AG04450 (cell line): ENCODE results near the gene ARL13A. TPM values are rescaled to one million over a fixed set of nuclear protein-coding genes. Genes with fewer than 3 reads are reported as not detected.
"Not testable (repeated sequence)": the region's sequence is repeated elsewhere in the genome, so short reads cannot be mapped to it uniquely, and the experiment has no call there.

Source experiments
- CTCF ChIA-PET: fragments of 300-600, 350-600 bp; formaldehyde crosslinking; extraction: SDS; loops from one replicate; lab custom pipeline; 2022; ENCODE audit warnings: antibody characterized with exemption, inconsistent platforms; lab: Charles Lee
- POLR2A ChIA-PET: fragments of 350-600 bp; formaldehyde crosslinking; extraction: SDS; loops from one replicate; lab custom pipeline; 2021; ENCODE audit warnings: antibody characterized with exemption, inconsistent platforms; lab: Yijun Ruan, JAX
- DNase-seq: peaks from one replicate; pipeline ENCODE4 v3.0.0-alpha.2; 2011; ENCODE audit warnings: low read depth, low spot score
- H3K27ac ChIP-seq: one replicate; pipeline ENCODE4 v1.5.1; 2012; ENCODE audit warnings: low read depth, low read length, control low read depth
- H3K27me3 ChIP-seq: one replicate; pipeline ENCODE4 v1.6.0; 2012; ENCODE audit warnings: low read length; ENCODE audit not compliant: control insufficient read depth, insufficient read depth
- H3K4me3 ChIP-seq: 2 replicates; pipeline ENCODE4 v1.5.1; 2011; ENCODE audit warnings: mild to moderate bottlenecking, low read depth, low read length, control low read depth
- H3K9me3 ChIP-seq: 2 replicates; pipeline ENCODE4 v1.5.1; 2012; ENCODE audit warnings: low read length; ENCODE audit not compliant: control insufficient read depth, insufficient read depth
- CTCF ChIP-seq: IDR thresholded peaks from 2 replicates; pipeline ENCODE4 v1.5.1; 2011; ENCODE audit warnings: low read depth, low read length, control low read depth, inconsistent platforms
- polyA plus RNA-seq: library from polyadenylated mRNA; depleted of rRNA; stranded (reverse); fragments of >200 nt; gene quantifications from 2 replicates; pipeline ENCODE4 v1.2.3, GENCODE V29; 2011

Gene ARL13A
- polyA plus RNA-seq, 1 experiment, result 0.24 TPM

GRCh38 chrX:100973411-100973810 lies 3.9 kb downstream of the ARL13A start:
- Histone ChIP-seq H3K27ac (peak overlapping the region; percentile 52), H3K27me3 (no peaks in the 10 kb centered on the region), H3K4me3 (no peak overlapping the region), H3K9me3 (no peaks in the 10 kb centered on the region)
- ChIA-PET POLR2A (no interaction called here), CTCF (no interaction called here)
- no peak for TF ChIP-seq CTCF
- no peak for DNase-seq

- no peak for DNase-seq
- Histone ChIP-seq H3K4me3 (no peak overlapping the region), H3K27me3 (no peaks in the 10 kb centered on the region), H3K9me3 (no peaks in the 10 kb centered on the region), H3K27ac (no peak overlapping the region)
- no peak for TF ChIP-seq CTCF
- CTCF ChIA-PET, result no interaction called here
- POLR2A ChIA-PET, result interaction anchor here (0.6 kb wide), 1 partner anchor 81 kb away, joined by 7 read pairs; no protein-coding TSS in a partner anchor
These were observed 5.7 kb downstream of the ARL13A start for GRCh38 chrX:100975212-100975611.

GRCh38 chrX:100976211-100976610 lies 6.7 kb downstream of the ARL13A start:
- H3K27ac ChIP-seq, result no peak overlapping the region
- ChIA-PET CTCF (no interaction called here), POLR2A (no interaction called here)
- no peaks in the 10 kb centered on the region for H3K27me3 ChIP-seq
- TF ChIP-seq CTCF, result no peak
- no peak overlapping the region for H3K4me3 ChIP-seq
- no peaks in the 10 kb centered on the region for H3K9me3 ChIP-seq
- no peak for DNase-seq

- H3K4me3 ChIP-seq, result no peak overlapping the region
- no peak overlapping the region for H3K27ac ChIP-seq
- no peaks in the 10 kb centered on the region for H3K27me3 ChIP-seq
- POLR2A ChIA-PET, result no interaction called here
- DNase-seq, result no peak
- no peaks in the 10 kb centered on the region for H3K9me3 ChIP-seq
- CTCF ChIA-PET, result no interaction called here
- TF ChIP-seq CTCF, result no peak
These were observed 10.5 kb downstream of the ARL13A start for GRCh38 chrX:100979881-100980607.

GRCh38 chrX:100980608-100981497 lies 11.3 kb downstream of the ARL13A start:
- Histone ChIP-seq H3K4me3 (no peak overlapping the region), H3K27me3 (no peaks in the 10 kb centered on the region), H3K27ac (peak overlapping the region; percentile 39), H3K9me3 (no peaks in the 10 kb centered on the region)
- ChIA-PET POLR2A (no interaction called here), CTCF (no interaction called here)
- no peak for DNase-seq
- no peak for TF ChIP-seq CTCF

- DNase-seq, H3K9me3 ChIP-seq, H3K27ac ChIP-seq, CTCF ChIA-PET, POLR2A ChIA-PET, H3K4me3 ChIP-seq, H3K27me3 ChIP-seq: not testable (repeated sequence)
These were observed 12.0 kb downstream of the ARL13A start for GRCh38 chrX:100981498-100981845.
